Measurements from ENCODE around the gene FAT2.

DNA sequence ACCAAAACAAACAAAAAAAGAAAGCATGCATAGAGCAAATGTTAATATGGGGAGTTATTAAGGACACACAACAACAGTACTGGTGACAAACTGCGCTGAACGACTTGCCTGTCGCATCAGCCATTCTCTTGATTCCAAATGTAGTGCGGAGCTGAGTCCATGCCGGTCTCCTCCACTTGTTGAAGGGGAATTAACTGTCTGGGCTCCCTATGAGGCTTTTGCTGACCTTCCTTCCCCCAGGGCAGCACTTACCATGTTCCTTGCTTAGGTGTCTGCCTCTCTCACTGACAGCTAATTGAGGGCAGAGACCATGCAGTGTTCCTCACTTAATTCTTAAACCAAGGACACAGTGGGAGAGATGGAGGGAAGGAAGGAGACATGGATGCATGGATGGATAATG lies 40.8 kb upstream of the FAT2 start:
- TF ChIP-seq CTCF (IDR thresholded peaks at IDR 0.05) = no peak
- TF ChIP-seq EZH2 (IDR thresholded peaks at IDR 0.05; ENCODE audit: borderline replicate concordance, insufficient read depth, low read depth, low read length, poor library complexity, severe bottlenecking) = no peak
